IMR-90 (cell line): Measurements from ENCODE around the gene NLRP3. TPM values are rescaled to one million over a fixed set of nuclear protein-coding genes. Genes with fewer than 3 reads are reported as not detected.

Experiments used
- ATAC-seq: fragments of 200-7000 bp; cut with Tn5 transposase; 2 replicates; pipeline ENCODE4 v1.9.1; 2020; ENCODE audit warnings: low read depth, mild to moderate bottlenecking, moderate library complexity
- BruUV-seq: library from RNA; stranded (reverse); fragments of 400-500 nt; replicated peaks from 2 replicates; lab custom pipeline; 2021; lab: Mats Ljungman, UMichigan
- CTCF ChIA-PET: fragments of 300-600 bp; formaldehyde crosslinking; extraction: SDS; loops from one replicate; lab custom pipeline; 2021; ENCODE audit warnings: antibody characterized with exemption; lab: Yijun Ruan, JAX
- POLR2A ChIA-PET: fragments of 300-600 bp; sonication (Branson Sonifier 250); formaldehyde crosslinking; loops from one replicate; lab custom pipeline; 2022; ENCODE audit warnings: antibody characterized with exemption; ENCODE audit not compliant: unreplicated experiment; lab: Charles Lee
- DNase-seq: peaks from one replicate; pipeline ENCODE4 v3.0.0; 2013
- H2AFZ ChIP-seq: replicated peaks from 2 replicates; pipeline ENCODE3; 2013; ENCODE audit warnings: low read length, mild to moderate bottlenecking; ENCODE audit not compliant: poor library complexity
- H2AK5ac ChIP-seq: 2 replicates; pipeline ENCODE4 v1.6.1; 2013; ENCODE audit warnings: low read depth, low read length, inconsistent platforms
- H2AK9ac ChIP-seq: replicated peaks from 2 replicates; pipeline ENCODE3; 2013; ENCODE audit warnings: mild to moderate bottlenecking, low read depth, low read length, moderate library complexity; ENCODE audit not compliant: poor library complexity
- H2BK120ac ChIP-seq: 2 replicates; pipeline ENCODE4 v1.6.1; 2013; ENCODE audit warnings: low read depth, low read length, inconsistent platforms
- H2BK15ac ChIP-seq: 3 replicates; pipeline ENCODE4 v1.6.1; 2013; ENCODE audit warnings: low read depth, low read length, inconsistent platforms
- H2BK20ac ChIP-seq: 2 replicates; pipeline ENCODE4 v1.6.1; 2013; ENCODE audit warnings: low read depth, mild to moderate bottlenecking, inconsistent platforms, low read length, moderate library complexity
- H2BK5ac ChIP-seq: 2 replicates; pipeline ENCODE4 v1.6.1; 2013; ENCODE audit warnings: mild to moderate bottlenecking, low read depth, low read length, inconsistent platforms; ENCODE audit not compliant: poor library complexity, severe bottlenecking
- H3K14ac ChIP-seq: replicated peaks from 2 replicates; pipeline ENCODE4 v1.6.1; 2013; ENCODE audit warnings: low read depth, low read length, inconsistent platforms
- H3K18ac ChIP-seq: 2 replicates; pipeline ENCODE4 v1.6.1; 2013; ENCODE audit warnings: low read depth, low read length, control low read depth
- H3K23ac ChIP-seq: 2 replicates; pipeline ENCODE4 v1.6.1; 2013; ENCODE audit warnings: low read depth, low read length, inconsistent platforms
- H3K27ac ChIP-seq: 2 replicates; pipeline ENCODE4 v1.5.1; 2013; ENCODE audit warnings: mild to moderate bottlenecking, control low read depth, low read length; ENCODE audit not compliant: insufficient read depth
- H3K27me3 ChIP-seq: 2 replicates; pipeline ENCODE4 v1.6.1; 2013; ENCODE audit warnings: low read length; ENCODE audit not compliant: control insufficient read depth, insufficient read depth
- H3K36me3 ChIP-seq: 2 replicates; pipeline ENCODE4 v1.6.1; 2013; ENCODE audit warnings: low read length, mixed read lengths; ENCODE audit not compliant: control insufficient read depth, insufficient read depth
- H3K4ac ChIP-seq: 2 replicates; pipeline ENCODE4 v1.6.1; 2013; ENCODE audit warnings: low read depth, low read length, inconsistent platforms
- H3K4me1 ChIP-seq: 2 replicates; pipeline ENCODE4 v1.6.1; 2013; ENCODE audit warnings: low read length, mixed read lengths; ENCODE audit not compliant: control insufficient read depth, insufficient read depth
- H3K4me2 ChIP-seq: 2 replicates; pipeline ENCODE4 v1.6.1; 2013; ENCODE audit warnings: low read depth, mild to moderate bottlenecking, control low read depth, low read length, moderate library complexity
- H3K4me3 ChIP-seq: 2 replicates; pipeline ENCODE4 v1.5.1; 2013; ENCODE audit warnings: low read depth, mild to moderate bottlenecking, control low read depth, low read length, moderate library complexity; ENCODE audit not compliant: insufficient read depth
- H3K56ac ChIP-seq: 2 replicates; pipeline ENCODE4 v1.6.1; 2013; ENCODE audit warnings: low read length, inconsistent platforms; ENCODE audit not compliant: insufficient read depth; ENCODE audit errors: extremely low read depth
- H3K79me1 ChIP-seq, 2 experiments: 2 replicates each; pipeline ENCODE4 v1.6.1; 2013; ENCODE audit warnings: low read length in 2 of 2, inconsistent platforms in 1 of 2, low read depth in 1 of 2
- H3K9ac ChIP-seq: 2 replicates; pipeline ENCODE4 v1.6.1; 2013; ENCODE audit warnings: low read depth, low read length, control low read depth
- H3K9me1 ChIP-seq: 2 replicates; pipeline ENCODE4 v1.6.1; 2013; ENCODE audit warnings: low read length, inconsistent platforms; ENCODE audit not compliant: insufficient read depth
- H3K9me3 ChIP-seq: 2 replicates; pipeline ENCODE4 v1.6.1; 2013; ENCODE audit warnings: low read length; ENCODE audit not compliant: control insufficient read depth, insufficient read depth
- H4K20me1 ChIP-seq: 2 replicates; pipeline ENCODE4 v1.6.1; 2013; ENCODE audit warnings: low read length, inconsistent platforms; ENCODE audit not compliant: insufficient read depth
- H4K5ac ChIP-seq: 2 replicates; pipeline ENCODE4 v1.6.1; 2013; ENCODE audit warnings: mild to moderate bottlenecking, low read depth, low read length, control low read depth
- H4K8ac ChIP-seq, 2 experiments: 2 replicates each; pipeline ENCODE4 v1.6.1; 2013; ENCODE audit warnings: low read depth in 2 of 2, low read length in 2 of 2, control low read depth in 1 of 2, inconsistent platforms in 1 of 2
- H4K91ac ChIP-seq: 2 replicates; pipeline ENCODE4 v1.6.1; 2013; ENCODE audit warnings: low read depth, low read length, inconsistent platforms; ENCODE audit not compliant: insufficient read depth
- BHLHE40 ChIP-seq: fragments of 150-350 bp; IDR thresholded peaks from 2 replicates; pipeline ENCODE4 v1.6.1; 2016; ENCODE audit warnings: mild to moderate bottlenecking, low read depth, low read length
- CEBPB ChIP-seq: IDR thresholded peaks from 2 replicates; pipeline ENCODE4 v1.6.1; 2012; ENCODE audit warnings: low read depth, low read length, improper control_type of control experiment
- ELK1 ChIP-seq: fragments of 150-350 bp; IDR thresholded peaks from 2 replicates; pipeline ENCODE4 v1.6.1; 2016; ENCODE audit warnings: low read depth, mild to moderate bottlenecking, low read length, moderate library complexity, borderline replicate concordance
- MAFK ChIP-seq: IDR thresholded peaks from 2 replicates; pipeline ENCODE4 v1.6.1; 2012; ENCODE audit warnings: low read depth, low read length, improper control_type of control experiment
- MAZ ChIP-seq: IDR thresholded peaks from 2 replicates; pipeline ENCODE4 v1.6.1; 2012; ENCODE audit warnings: low read depth, mild to moderate bottlenecking, low read length, improper control_type of control experiment, moderate library complexity, borderline replicate concordance
- NFE2L2 ChIP-seq: fragments of 150-350 bp; IDR thresholded peaks from 2 replicates; pipeline ENCODE4 v1.6.1; 2016; ENCODE audit warnings: low read depth, mild to moderate bottlenecking, low read length
- POLR2A ChIP-seq: IDR thresholded peaks from 2 replicates; pipeline ENCODE4 v1.6.1; 2012; ENCODE audit warnings: mild to moderate bottlenecking, low read depth, low read length
- RAD21 ChIP-seq: IDR thresholded peaks from 2 replicates; pipeline ENCODE4 v1.6.1; 2012; ENCODE audit warnings: low read length, improper control_type of control experiment
- RFX5 ChIP-seq: IDR thresholded peaks from 2 replicates; pipeline ENCODE4 v1.8.0; 2012; ENCODE audit warnings: low read depth, mild to moderate bottlenecking, low read length, moderate library complexity
- SMC3 ChIP-seq: fragments of 150-350 bp; IDR thresholded peaks from 2 replicates; pipeline ENCODE4 v1.6.1; 2016; ENCODE audit warnings: low read depth, mild to moderate bottlenecking, antibody characterized with exemption, low read length, moderate library complexity
- WGBS, 2 experiments: methylation state at CpG; one replicate each; pipeline versions ENCODE4 v1.1.5 to v1.1.7; 2013; ENCODE audit warnings: missing lambda C conversion rate in 2 of 2; ENCODE audit not compliant: insufficient read length in 1 of 2; ENCODE audit errors: extremely low coverage in 2 of 2; 5-methylcytosine and 5-hydroxymethylcytosine counted together
- dilution Hi-C: fragments of 300-500 bp; cut with HindIII; formaldehyde crosslinking; loops from one replicate; pipeline ENCODE4 v1.14.3; 2018; ENCODE audit warnings: low sequenced_read_pairs; ENCODE audit not compliant: unreplicated experiment
- in situ Hi-C: fragments of 300-500 bp; cut with MboI; formaldehyde crosslinking; loops from 3 replicates; pipeline ENCODE4 v1.14.3; 2019; ENCODE audit warnings: low sequenced_read_pairs, inconsistent platforms, mixed read lengths
- intact Hi-C: fragments of 100-400 bp; cut with micrococcal nuclease; formaldehyde crosslinking; loops from 2 replicates; pipeline ENCODE4 v1.10.0; 2022
- polyA plus RNA-seq, 3 experiments: library from polyadenylated mRNA; depleted of rRNA; stranded (reverse); fragments of >200 nt; gene quantifications; 2 replicates each; pipeline ENCODE4 v1.2.3, GENCODE V29; 2012; ENCODE audit warnings: low replicate concordance in 1 of 3
- total RNA-seq: library from RNA; depleted of rRNA; stranded (reverse); fragments of >200 nt; gene quantifications from 2 replicates; pipeline ENCODE4 v1.2.3, GENCODE V29; 2012
- TF ChIP-seq, protein P1 (sequence below): fragments of 150-350 bp; IDR thresholded peaks from 2 replicates; pipeline ENCODE4 v1.6.1; 2017; ENCODE audit warnings: mild to moderate bottlenecking, antibody characterized with exemption, low read length, low read depth

NLRP3 gene
- total and polyA plus RNA-seq, 2 of the 4 experiments (the other 2 are of a cell fraction), result 0.18 TPM; not detected in 1

DNA sequence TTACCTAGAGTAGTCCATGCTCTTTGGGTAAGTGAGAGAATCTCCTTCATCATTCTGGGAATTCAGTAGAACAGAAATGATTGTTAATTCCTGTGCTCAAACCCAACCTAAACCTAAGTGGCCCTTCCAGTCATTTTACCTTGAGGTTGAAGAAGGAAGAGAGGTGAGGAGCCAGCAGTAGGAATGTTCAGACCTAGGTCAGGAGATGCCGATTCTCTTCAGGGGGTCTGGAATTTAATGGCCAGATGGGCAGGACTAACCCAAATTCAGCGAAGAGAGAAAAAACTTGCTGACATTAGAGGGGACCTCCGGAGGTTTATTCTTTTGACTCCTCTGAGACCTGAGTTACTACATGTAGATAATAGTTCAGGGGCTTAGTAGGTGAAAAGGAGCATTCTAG is 58.4 kb downstream of the NLRP3 start:
- dilution Hi-C loops, result no loop called here

More for the DNA sequence above, 58.4 kb downstream of the NLRP3 start:
- Histone ChIP-seq H4K8ac (no peak overlapping the region), H3K36me3 (no peaks in the 10 kb centered on the region), H3K4me1 (no peaks in the 10 kb centered on the region), H4K5ac (no peak overlapping the region), H3K9ac (no peak overlapping the region), H4K20me1 (no peaks in the 10 kb centered on the region), H2BK120ac (no peak overlapping the region), H3K4me3 (no peak overlapping the region), H2AK5ac (no peak overlapping the region), H3K23ac (no peak overlapping the region), H2BK5ac (no peak overlapping the region), H2AFZ (no peak overlapping the region), H3K27me3 (no peaks in the 10 kb centered on the region), H2BK15ac (no peak overlapping the region), H3K9me1 (no peaks in the 10 kb centered on the region), H3K9me3 (peaks cover 3% of the 10 kb centered on the region; the same call in 1 of the 2 replicates), H2AK9ac (no peak overlapping the region), H4K91ac (no peak overlapping the region), H3K18ac (no peak overlapping the region), H2BK20ac (no peak overlapping the region), H3K27ac (no peak overlapping the region), H3K14ac (no peak overlapping the region), H3K4me2 (no peak overlapping the region), H3K4ac (no peak overlapping the region), H3K56ac (no peak overlapping the region), H3K79me1 (no peaks in the 10 kb centered on the region)
- no peak for TF ChIP-seq MAFK
- no peak for TF ChIP-seq BHLHE40
- no peak for TF ChIP-seq ELK1
- no peak for TF ChIP-seq NFE2L2
- no peak for TF ChIP-seq RFX5
- TF ChIP-seq CEBPB, result no peak
- TF ChIP-seq, protein P1, sequence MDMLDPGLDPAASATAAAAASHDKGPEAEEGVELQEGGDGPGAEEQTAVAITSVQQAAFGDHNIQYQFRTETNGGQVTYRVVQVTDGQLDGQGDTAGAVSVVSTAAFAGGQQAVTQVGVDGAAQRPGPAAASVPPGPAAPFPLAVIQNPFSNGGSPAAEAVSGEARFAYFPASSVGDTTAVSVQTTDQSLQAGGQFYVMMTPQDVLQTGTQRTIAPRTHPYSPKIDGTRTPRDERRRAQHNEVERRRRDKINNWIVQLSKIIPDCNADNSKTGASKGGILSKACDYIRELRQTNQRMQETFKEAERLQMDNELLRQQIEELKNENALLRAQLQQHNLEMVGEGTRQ, result no peak
- no peak for TF ChIP-seq RAD21
- TF ChIP-seq SMC3, result no peak
- TF ChIP-seq POLR2A, result no peak
- no peak for TF ChIP-seq MAZ
- CTCF ChIA-PET, result no interaction called here
- POLR2A ChIA-PET, result no interaction called here
- in situ Hi-C loops (no loop called here), intact Hi-C loops (no loop called here)
- BruUV-seq, result no TSS peak
- 50% methylated on average over 2 of the region's 3 CpGs; no CpG with 5 or more reads in 1 of the 2 experiments for WGBS, 2 experiments
- ATAC-seq (no peak), DNase-seq (no peak)
